Measurements from ENCODE around the gene SCYGR2. TPM values are rescaled to one million over a fixed set of nuclear protein-coding genes. Genes with fewer than 3 reads are reported as not detected.

Gene SCYGR2
- total RNA-seq, 1 experiment from 2014 or later, result not detected

DNA sequence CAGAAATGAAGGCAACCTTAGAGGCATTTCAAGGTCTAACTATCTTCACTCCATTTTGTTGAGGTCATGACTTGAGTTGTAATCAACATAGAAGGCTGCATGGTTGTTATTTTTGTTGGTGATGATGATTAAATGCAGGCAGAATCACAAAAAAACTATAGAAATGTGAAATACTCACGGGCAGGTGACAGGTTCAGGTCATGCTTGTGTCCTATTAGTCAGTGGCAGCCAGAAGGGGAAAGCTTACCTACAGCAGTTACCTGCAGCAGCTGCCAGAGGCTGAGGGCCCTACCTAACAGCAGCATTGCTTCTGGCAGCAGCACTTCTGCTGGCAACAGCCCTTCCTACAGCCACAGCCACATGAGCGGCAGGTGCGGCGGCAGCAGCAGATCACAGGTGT, 15.6 kb downstream of the SCYGR2 start:
- no TSS peak for BruUV-seq (replicated peaks)
- peaks cover 10% of the 10 kb centered on the region for H3K4me1 Mint-ChIP-seq (ENCODE audit: low read depth, unreplicated experiment)
- Histone ChIP-seq H3K36me3 (ENCODE audit: control insufficient read depth, insufficient read depth, low read length) (no peaks in the 10 kb centered on the region), H3K27me3 (replicated peaks; ENCODE audit: control insufficient read depth, insufficient read depth, low read length) (no peaks in the 10 kb centered on the region), H3K4me3 (ENCODE audit: low read depth, low read length) (no peak overlapping the region), H3K9me3 (no peaks in the 10 kb centered on the region), H3K4me1 (no peaks in the 10 kb centered on the region)
- H3K36me3 Mint-ChIP-seq (ENCODE audit: insufficient read depth, unreplicated experiment), result no peaks in the 10 kb centered on the region
- no peaks in the 10 kb centered on the region for H3K27me3 Mint-ChIP-seq (ENCODE audit: insufficient read depth, unreplicated experiment)
- no peak overlapping the region for H3K4me3 Mint-ChIP-seq (ENCODE audit: unreplicated experiment)
- TF ChIP-seq, protein P1, sequence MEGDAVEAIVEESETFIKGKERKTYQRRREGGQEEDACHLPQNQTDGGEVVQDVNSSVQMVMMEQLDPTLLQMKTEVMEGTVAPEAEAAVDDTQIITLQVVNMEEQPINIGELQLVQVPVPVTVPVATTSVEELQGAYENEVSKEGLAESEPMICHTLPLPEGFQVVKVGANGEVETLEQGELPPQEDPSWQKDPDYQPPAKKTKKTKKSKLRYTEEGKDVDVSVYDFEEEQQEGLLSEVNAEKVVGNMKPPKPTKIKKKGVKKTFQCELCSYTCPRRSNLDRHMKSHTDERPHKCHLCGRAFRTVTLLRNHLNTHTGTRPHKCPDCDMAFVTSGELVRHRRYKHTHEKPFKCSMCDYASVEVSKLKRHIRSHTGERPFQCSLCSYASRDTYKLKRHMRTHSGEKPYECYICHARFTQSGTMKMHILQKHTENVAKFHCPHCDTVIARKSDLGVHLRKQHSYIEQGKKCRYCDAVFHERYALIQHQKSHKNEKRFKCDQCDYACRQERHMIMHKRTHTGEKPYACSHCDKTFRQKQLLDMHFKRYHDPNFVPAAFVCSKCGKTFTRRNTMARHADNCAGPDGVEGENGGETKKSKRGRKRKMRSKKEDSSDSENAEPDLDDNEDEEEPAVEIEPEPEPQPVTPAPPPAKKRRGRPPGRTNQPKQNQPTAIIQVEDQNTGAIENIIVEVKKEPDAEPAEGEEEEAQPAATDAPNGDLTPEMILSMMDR (IDR thresholded peaks at IDR 0.05; ENCODE audit: insufficient read depth in 1 of 2, low read depth in 1 of 2, low read length in 1 of 2, severe bottlenecking in 1 of 2, unreplicated experiment in 1 of 2), result no peak
- H3K9me3 Mint-ChIP-seq (ENCODE audit: unreplicated experiment), result no peaks in the 10 kb centered on the region
- no peak for DNase-seq
- ChIA-PET POLR2A (no interaction called here), CTCF (no interaction called here)
- no peak overlapping the region for H3K27ac Mint-ChIP-seq (ENCODE audit: unreplicated experiment)
- intact Hi-C loops (cut with micrococcal nuclease; ENCODE audit: unreplicated experiment), result no loop called here

DNA sequence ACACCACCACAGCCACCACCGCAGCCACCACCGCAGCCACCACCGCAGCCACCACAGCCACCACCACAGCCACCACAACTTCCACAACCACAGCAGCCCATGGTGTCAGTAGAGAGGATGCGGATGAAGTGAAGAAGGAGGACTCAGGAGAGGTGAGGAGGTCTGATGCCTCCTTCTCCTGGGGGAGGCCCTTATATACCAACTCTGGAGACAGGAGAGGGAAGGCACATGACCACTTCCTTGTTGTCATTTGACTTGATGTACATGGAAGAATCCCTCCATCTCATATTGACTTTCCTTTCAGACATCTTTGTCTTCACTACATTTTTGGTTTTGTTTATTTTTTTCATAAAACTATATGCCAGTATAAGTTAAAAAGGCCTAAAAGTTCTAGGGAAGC, 16.0 kb downstream of the SCYGR2 start, which contains the start of gene SCYGR3:
Gene SCYGR3 (minus strand): TSS at position 101 of the 400 bp plus-strand sequence. CDS start 0 bp downstream, at position 101.
- H3K27ac Mint-ChIP-seq (ENCODE audit: unreplicated experiment), result no peak within 1 kb of the TSS
- TF ChIP-seq, protein P1 (IDR thresholded peaks at IDR 0.05; ENCODE audit: insufficient read depth in 1 of 2, low read depth in 1 of 2, low read length in 1 of 2, severe bottlenecking in 1 of 2, unreplicated experiment in 1 of 2), result no peak
- H3K36me3 ChIP-seq (ENCODE audit: control insufficient read depth, insufficient read depth, low read length), result no peaks in the 10 kb centered on the region
- no TSS peak for BruUV-seq (replicated peaks)
- H3K27me3 Mint-ChIP-seq (ENCODE audit: insufficient read depth, unreplicated experiment), result no peaks in the 10 kb centered on the region
- no peaks in the 10 kb centered on the region for H3K9me3 Mint-ChIP-seq (ENCODE audit: unreplicated experiment)
- no peaks in the 10 kb centered on the region for H3K27me3 ChIP-seq (replicated peaks; ENCODE audit: control insufficient read depth, insufficient read depth, low read length)
- H3K4me3 ChIP-seq (ENCODE audit: low read depth, low read length), result no peak within 1 kb of the TSS
- no peaks in the 10 kb centered on the region for H3K36me3 Mint-ChIP-seq (ENCODE audit: insufficient read depth, unreplicated experiment)
- ChIA-PET POLR2A (no interaction called here), CTCF (no interaction called here)
- H3K4me3 Mint-ChIP-seq (ENCODE audit: unreplicated experiment), result no peak within 1 kb of the TSS
- intact Hi-C loops (cut with micrococcal nuclease; ENCODE audit: unreplicated experiment), result no loop called here
- H3K4me1 ChIP-seq, result no peaks in the 10 kb centered on the region
- no peaks in the 10 kb centered on the region for H3K9me3 ChIP-seq
- peaks cover 10% of the 10 kb centered on the region for H3K4me1 Mint-ChIP-seq (ENCODE audit: low read depth, unreplicated experiment)
- DNase-seq, result no peak

DNA sequence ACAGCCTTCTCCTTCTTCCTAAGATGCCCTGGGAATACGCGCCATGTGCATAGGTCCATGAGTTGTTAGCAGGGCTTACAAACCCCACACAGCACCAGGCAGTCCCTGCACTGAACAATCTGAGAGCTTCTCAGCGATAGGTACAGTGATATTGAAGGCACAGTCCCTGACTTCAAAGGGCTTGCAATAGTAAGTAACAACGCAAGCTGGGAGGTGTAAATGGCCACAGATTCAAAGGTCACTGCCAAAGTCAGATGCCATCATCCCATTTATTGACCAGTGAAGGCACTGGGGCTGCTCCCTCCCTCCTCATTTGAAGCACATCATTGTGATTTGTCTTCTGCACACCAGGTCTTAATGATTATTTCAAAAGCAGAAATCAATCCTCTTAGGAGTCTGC, 16.5 kb downstream of the SCYGR2 start:
- ChIA-PET POLR2A (no interaction called here), CTCF (no interaction called here)
- H3K4me3 ChIP-seq (ENCODE audit: low read depth, low read length), result no peak overlapping the region
- DNase-seq, result no peak
- H3K9me3 ChIP-seq, result no peaks in the 10 kb centered on the region
- no peak overlapping the region for H3K27ac Mint-ChIP-seq (ENCODE audit: unreplicated experiment)
- H3K36me3 Mint-ChIP-seq (ENCODE audit: insufficient read depth, unreplicated experiment), result no peaks in the 10 kb centered on the region
- no peak overlapping the region for H3K4me3 Mint-ChIP-seq (ENCODE audit: unreplicated experiment)
- BruUV-seq (replicated peaks), result no TSS peak
- H3K36me3 ChIP-seq (ENCODE audit: control insufficient read depth, insufficient read depth, low read length), result no peaks in the 10 kb centered on the region
- H3K9me3 Mint-ChIP-seq (ENCODE audit: unreplicated experiment), result no peaks in the 10 kb centered on the region
- H3K27me3 Mint-ChIP-seq (ENCODE audit: insufficient read depth, unreplicated experiment), result no peaks in the 10 kb centered on the region
- intact Hi-C loops (cut with micrococcal nuclease; ENCODE audit: unreplicated experiment), result no loop called here
- TF ChIP-seq, protein P1 (IDR thresholded peaks at IDR 0.05; ENCODE audit: insufficient read depth in 1 of 2, low read depth in 1 of 2, low read length in 1 of 2, severe bottlenecking in 1 of 2, unreplicated experiment in 1 of 2), result no peak
- no peaks in the 10 kb centered on the region for H3K27me3 ChIP-seq (replicated peaks; ENCODE audit: control insufficient read depth, insufficient read depth, low read length)
- no peaks in the 10 kb centered on the region for H3K4me1 ChIP-seq
- H3K4me1 Mint-ChIP-seq (ENCODE audit: low read depth, unreplicated experiment), result peaks cover 10% of the 10 kb centered on the region
